AG04450 (cell line): ENCODE results near the gene CDCP1. TPM values are rescaled to one million over a fixed set of nuclear protein-coding genes. Genes with fewer than 3 reads are reported as not detected.

Experiments
- CTCF ChIA-PET: fragments of 300-600, 350-600 bp; formaldehyde crosslinking; extraction: SDS; loops from one replicate; lab custom pipeline; 2022; ENCODE audit warnings: antibody characterized with exemption, inconsistent platforms; lab: Charles Lee
- POLR2A ChIA-PET: fragments of 350-600 bp; formaldehyde crosslinking; extraction: SDS; loops from one replicate; lab custom pipeline; 2021; ENCODE audit warnings: antibody characterized with exemption, inconsistent platforms; lab: Yijun Ruan, JAX
- DNase-seq: peaks from one replicate; pipeline ENCODE4 v3.0.0-alpha.2; 2011; ENCODE audit warnings: low read depth, low spot score
- H3K27ac ChIP-seq: one replicate; pipeline ENCODE4 v1.5.1; 2012; ENCODE audit warnings: low read depth, low read length, control low read depth
- H3K27me3 ChIP-seq: one replicate; pipeline ENCODE4 v1.6.0; 2012; ENCODE audit warnings: low read length; ENCODE audit not compliant: control insufficient read depth, insufficient read depth
- H3K4me3 ChIP-seq: 2 replicates; pipeline ENCODE4 v1.5.1; 2011; ENCODE audit warnings: mild to moderate bottlenecking, low read depth, low read length, control low read depth
- H3K9me3 ChIP-seq: 2 replicates; pipeline ENCODE4 v1.5.1; 2012; ENCODE audit warnings: low read length; ENCODE audit not compliant: control insufficient read depth, insufficient read depth
- CTCF ChIP-seq: IDR thresholded peaks from 2 replicates; pipeline ENCODE4 v1.5.1; 2011; ENCODE audit warnings: low read depth, low read length, control low read depth, inconsistent platforms
- polyA plus RNA-seq: library from polyadenylated mRNA; depleted of rRNA; stranded (reverse); fragments of >200 nt; gene quantifications from 2 replicates; pipeline ENCODE4 v1.2.3, GENCODE V29; 2011

CDCP1 gene
- polyA plus RNA-seq, 1 experiment: 13.6 TPM

DNA sequence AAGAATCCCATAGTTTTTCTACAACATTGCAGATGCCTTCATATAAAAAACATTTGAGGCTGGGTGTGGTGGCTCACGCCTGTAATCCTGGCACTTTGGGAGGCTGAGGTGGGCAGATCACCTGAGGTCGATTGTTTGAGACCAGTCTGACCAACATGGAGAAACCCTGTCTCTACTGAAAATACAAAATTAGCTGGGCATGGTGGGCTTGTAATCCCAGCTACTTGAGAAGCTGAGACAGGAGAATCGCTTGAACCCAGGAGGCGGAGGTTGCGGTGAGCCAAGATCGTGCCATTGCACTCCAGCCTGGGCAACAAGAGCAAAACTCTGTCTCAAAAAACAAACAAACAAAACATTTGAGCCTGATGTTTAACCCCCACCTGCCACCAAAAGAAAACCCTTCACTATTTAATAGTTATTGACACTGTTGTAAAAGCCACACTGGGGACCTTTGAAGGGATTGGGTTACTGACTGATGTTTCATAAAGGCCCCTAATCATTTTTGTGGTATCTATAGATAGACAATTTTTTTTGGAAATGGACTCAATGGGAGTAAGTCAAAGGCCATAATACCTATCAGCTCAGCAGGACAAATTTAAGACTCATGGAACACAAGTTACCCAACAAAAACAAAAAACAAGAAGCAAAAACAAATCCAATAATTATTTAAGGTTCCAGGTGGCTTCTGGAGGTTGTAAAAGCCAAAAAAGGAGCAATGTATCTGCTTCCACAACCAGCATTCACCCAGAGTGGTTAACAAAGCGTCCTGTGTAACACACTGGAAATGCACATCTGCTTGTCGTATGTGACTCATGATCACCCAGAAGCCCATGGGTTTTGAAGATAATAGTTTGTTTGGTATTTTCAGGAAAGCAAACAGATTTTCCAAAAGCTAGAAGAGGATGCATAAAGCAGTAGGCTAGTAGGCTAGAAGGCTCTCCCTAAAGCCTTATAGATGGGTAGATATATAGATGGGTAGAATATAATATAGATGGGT lies 41.2 kb downstream of the CDCP1 start:
- Histone ChIP-seq H3K27me3 (no peaks in the 10 kb centered on the region), H3K9me3 (no peaks in the 10 kb centered on the region), H3K4me3 (no peak overlapping the region), H3K27ac (peak overlapping the region; percentile 85)
- peak; percentile 44 for DNase-seq
- ChIA-PET CTCF (interaction anchor here (1.1 kb wide), 1 partner anchor 395 kb away, joined by 4 read pairs; no protein-coding TSS in a partner anchor), POLR2A (interaction anchor here (1.0 to 1.1 kb wide), 2 partner anchors 18 to 33 kb away, joined by 4 read pairs; no protein-coding TSS in a partner anchor)
- no peak for TF ChIP-seq CTCF

- POLR2A ChIA-PET: no interaction called here
- no peak for TF ChIP-seq CTCF
- no peak for DNase-seq
- Histone ChIP-seq H3K4me3 (no peak overlapping the region), H3K9me3 (no peaks in the 10 kb centered on the region), H3K27me3 (no peaks in the 10 kb centered on the region), H3K27ac (no peak overlapping the region)
- CTCF ChIA-PET: interaction anchor here (0.8 to 1.1 kb wide), 2 partner anchors 107 to 396 kb away, joined by 3 to 4 read pairs; no protein-coding TSS in a partner anchor
Observed at GRCh38 chr3:45103753-45104714, 42.1 kb downstream of the CDCP1 start.

GRCh38 chr3:45103334-45103733 lies 42.8 kb downstream of the CDCP1 start:
- H3K9me3 ChIP-seq: no peaks in the 10 kb centered on the region

DNA sequence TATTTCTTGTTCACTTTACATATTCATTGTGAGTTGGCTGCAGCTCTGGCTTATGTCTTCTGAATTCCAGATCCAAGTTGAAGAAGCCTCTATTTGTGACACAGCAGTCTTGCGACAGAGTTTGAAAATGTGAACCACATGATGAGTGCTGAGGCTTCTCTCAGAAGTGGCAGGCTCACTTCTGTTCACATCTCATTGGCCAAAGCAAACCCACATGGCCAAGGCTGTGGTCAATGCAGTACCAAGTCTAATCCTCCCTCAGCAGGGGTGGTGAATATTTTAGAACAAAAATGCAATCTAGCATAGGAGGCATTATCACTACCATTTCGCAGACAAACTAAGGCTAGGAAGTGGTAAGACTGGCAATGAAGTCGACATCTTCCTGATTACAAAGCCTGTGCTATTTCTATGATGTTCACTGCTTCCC lies 45.2 kb downstream of the CDCP1 start:
- no peak for TF ChIP-seq CTCF
- no peak for DNase-seq
- no peaks in the 10 kb centered on the region for H3K9me3 ChIP-seq
- POLR2A ChIA-PET: no interaction called here
- CTCF ChIA-PET: interaction anchor here (0.6 to 0.7 kb wide), 2 partner anchors 20 to 24 kb away, joined by 3 to 6 read pairs; no protein-coding TSS in a partner anchor
- no peak overlapping the region for H3K4me3 ChIP-seq
- H3K27ac ChIP-seq: no peak overlapping the region
- H3K27me3 ChIP-seq: no peaks in the 10 kb centered on the region

More at GRCh38 chr3:45103334-45103733, 42.8 kb downstream of the CDCP1 start:
- ChIA-PET CTCF (interaction anchor here (0.8 kb wide), 1 partner anchor 108 kb away, joined by 3 read pairs; no protein-coding TSS in a partner anchor), POLR2A (no interaction called here)
- H3K4me3 ChIP-seq: no peak overlapping the region
- no peak for DNase-seq
- H3K27me3 ChIP-seq: no peaks in the 10 kb centered on the region
- H3K27ac ChIP-seq: no peak overlapping the region
- TF ChIP-seq CTCF: no peak
